GM23338 (cell line): ENCODE measurements around the gene NCAPD3. TPM values are rescaled to one million over a fixed set of nuclear protein-coding genes. Genes with fewer than 3 reads are reported as not detected.

Experiments used
- ATAC-seq: fragments of 200-7000 bp; cut with Tn5 transposase; 3 replicates; pipeline ENCODE4 v1.9.1; 2020
- DNase-seq: peaks from one replicate; pipeline ENCODE4 v3.0.0-alpha.2; 2015; ENCODE audit warnings: low spot score
- H2AFZ ChIP-seq: fragments of 200-600 bp; sonication (generic); 2 replicates; pipeline ENCODE4 v1.8.0; 2016; ENCODE audit warnings: antibody characterized with exemption, mild to moderate bottlenecking, moderate library complexity
- H3F3A ChIP-seq: fragments of 200-600 bp; sonication (generic); replicated peaks from 2 replicates; pipeline ENCODE4 v1.8.0; 2017; ENCODE audit warnings: antibody characterized with exemption, mixed run types, low read depth
- H3K27ac ChIP-seq: fragments of 200-600 bp; sonication (generic); 2 replicates; pipeline ENCODE4 v1.6.1; 2016; ENCODE audit warnings: low read depth
- H3K27me3 ChIP-seq: fragments of 200-600 bp; sonication (generic); 2 replicates; pipeline ENCODE4 v1.8.0; 2016; ENCODE audit warnings: mild to moderate bottlenecking, mixed run types, moderate library complexity; ENCODE audit not compliant: insufficient read depth
- H3K36me3 ChIP-seq: fragments of 200-600 bp; sonication (generic); 2 replicates; pipeline ENCODE4 v1.8.0; 2016; ENCODE audit warnings: mild to moderate bottlenecking; ENCODE audit not compliant: insufficient read depth
- H3K4me1 ChIP-seq: fragments of 200-600 bp; sonication (generic); 2 replicates; pipeline ENCODE4 v1.8.0; 2016; ENCODE audit warnings: mild to moderate bottlenecking, moderate library complexity; ENCODE audit not compliant: insufficient read depth
- H3K4me2 ChIP-seq: fragments of 200-600 bp; sonication (generic); 2 replicates; pipeline ENCODE4 v1.7.1; 2017; ENCODE audit warnings: mixed run types
- H3K4me3 ChIP-seq: fragments of 200-600 bp; sonication (generic); 2 replicates; pipeline ENCODE4 v1.6.1; 2016; ENCODE audit warnings: mixed run types
- H3K79me2 ChIP-seq: fragments of 200-600 bp; sonication (generic); replicated peaks from 2 replicates; pipeline ENCODE4 v1.8.0; 2017; ENCODE audit warnings: mild to moderate bottlenecking; ENCODE audit not compliant: insufficient read depth
- H3K9me2 ChIP-seq: fragments of 200-600 bp; sonication (generic); 2 replicates; pipeline ENCODE4 v1.8.0; 2017; ENCODE audit not compliant: insufficient read depth
- H4K20me1 ChIP-seq: fragments of 200-600 bp; sonication (generic); replicated peaks from 2 replicates; pipeline ENCODE4 v1.8.0; 2017; ENCODE audit warnings: mild to moderate bottlenecking; ENCODE audit not compliant: insufficient read depth
- H3K27ac Mint-ChIP-seq: 2 replicates; pipeline ENCODE4 v1.8.0; 2020; ENCODE audit warnings: inconsistent platforms, mild to moderate bottlenecking, moderate library complexity, mixed read lengths
- H3K27me3 Mint-ChIP-seq: 3 replicates; pipeline ENCODE4 v1.8.0; 2022; ENCODE audit warnings: low read depth, mild to moderate bottlenecking, moderate library complexity, mixed read lengths, inconsistent platforms; ENCODE audit not compliant: insufficient read depth, poor library complexity
- H3K36me3 Mint-ChIP-seq: 3 replicates; pipeline ENCODE4 v1.8.0; 2021; ENCODE audit warnings: low read depth, mild to moderate bottlenecking, inconsistent platforms, moderate library complexity, mixed read lengths
- H3K4me1 Mint-ChIP-seq: 3 replicates; pipeline ENCODE4 v1.8.0; 2020; ENCODE audit warnings: mild to moderate bottlenecking, inconsistent platforms, mixed read lengths
- H3K4me3 Mint-ChIP-seq: 3 replicates; pipeline ENCODE4 v1.8.0; 2021; ENCODE audit warnings: moderate library complexity, mild to moderate bottlenecking, inconsistent platforms, mixed read lengths
- H3K9me3 Mint-ChIP-seq: 3 replicates; pipeline ENCODE4 v1.8.0; 2020; ENCODE audit warnings: moderate library complexity, mild to moderate bottlenecking, inconsistent platforms, mixed read lengths
- CREB1 ChIP-seq: fragments of 250-450 bp; sonication (Bioruptor Pico); IDR thresholded peaks from 2 replicates; pipeline ENCODE4 v1.5.0; 2020; ENCODE audit warnings: low read depth, mild to moderate bottlenecking, moderate library complexity
- CTCF ChIP-seq, 2 experiments: fragments of 200-600 bp in 1 of 2; sonication (generic) in 1 of 2; conservative IDR thresholded peaks; 2 replicates each; pipeline versions ENCODE4 v1.5.1 to v1.6.1; 2016 to 2017; ENCODE audit warnings: antibody characterized with exemption in 2 of 2, low read depth in 2 of 2, mild to moderate bottlenecking in 2 of 2, moderate library complexity in 1 of 2
- ETS1 ChIP-seq: IDR thresholded peaks from 2 replicates; pipeline ENCODE4 v1.6.1; 2016; ENCODE audit warnings: antibody characterized with exemption
- EZH2 ChIP-seq: fragments of 200-600 bp; sonication (generic); IDR thresholded peaks from one replicate; pipeline ENCODE4 v1.8.0; 2017; ENCODE audit warnings: antibody characterized with exemption, mild to moderate bottlenecking, low read depth; ENCODE audit not compliant: unreplicated experiment
- EZH2phosphoT487 ChIP-seq: fragments of 200-600 bp; sonication (generic); IDR thresholded peaks from one replicate; pipeline ENCODE4 v1.8.1; 2018; ENCODE audit warnings: antibody characterized with exemption; ENCODE audit not compliant: unreplicated experiment
- JUNB ChIP-seq: IDR thresholded peaks from one replicate; pipeline ENCODE4 v1.6.1; 2016; ENCODE audit warnings: antibody characterized with exemption; ENCODE audit not compliant: unreplicated experiment
- NANOG ChIP-seq: IDR thresholded peaks from 2 replicates; pipeline ENCODE4 v1.6.1; 2016; ENCODE audit warnings: antibody characterized with exemption, borderline replicate concordance
- POLR2AphosphoS5 ChIP-seq: IDR thresholded peaks from 2 replicates; pipeline ENCODE4 v1.6.1; 2016; ENCODE audit warnings: antibody characterized with exemption, low read depth
- REST ChIP-seq: IDR thresholded peaks from one replicate; pipeline ENCODE4 v1.6.1; 2018; ENCODE audit warnings: antibody characterized with exemption; ENCODE audit not compliant: unreplicated experiment
- STAT1 ChIP-seq: IDR thresholded peaks from one replicate; pipeline ENCODE4 v1.6.1; 2016; ENCODE audit warnings: antibody characterized with exemption; ENCODE audit not compliant: unreplicated experiment
- ZNF114 ChIP-seq: fragments of 250-450 bp; sonication (Bioruptor Pico); IDR thresholded peaks from 2 replicates; pipeline ENCODE4 v1.5.0; 2020; ENCODE audit warnings: mild to moderate bottlenecking, moderate library complexity
- ZNF331 ChIP-seq: fragments of 250-450 bp; sonication (Bioruptor Pico); IDR thresholded peaks from 2 replicates; pipeline ENCODE4 v1.5.0; 2020; ENCODE audit warnings: low read depth, mild to moderate bottlenecking, moderate library complexity
- ZNF462 ChIP-seq: fragments of 250-450 bp; sonication (Bioruptor Pico); IDR thresholded peaks from 2 replicates; pipeline ENCODE4 v1.5.0; 2020; ENCODE audit warnings: mild to moderate bottlenecking, moderate library complexity
- polyA plus RNA-seq: library from polyadenylated mRNA; unstranded; fragments of >200 nt; fragmentation: Nextera tagmentation; extraction: Ambion mirVana; gene quantifications from 2 replicates; pipeline ENCODE4 v1.2.1, GENCODE V29; 2016
- total RNA-seq: library from RNA; depleted of rRNA; stranded (reverse); fragments of >200 nt; shearing (Covaris generic); gene quantifications from 2 replicates; pipeline ENCODE4 v1.2.3, GENCODE V29; 2014

NCAPD3 gene
- total and polyA plus RNA-seq, 2 experiments from 2014 or later: 37.1 to 49.8 TPM

GRCh38 chr11:134158023-134158422 is 65.7 kb downstream of the NCAPD3 start:
- H3K27me3 ChIP-seq: no peaks in the 10 kb centered on the region
- no peak for ATAC-seq
- H3F3A ChIP-seq: no peaks in the 10 kb centered on the region
- H3K9me2 ChIP-seq: no peaks in the 10 kb centered on the region
- H3K4me2 ChIP-seq: no peak overlapping the region
- peaks cover 4% of the 10 kb centered on the region; the same call in 1 of the 2 replicates for H3K79me2 ChIP-seq
- Mint-ChIP-seq H3K4me1 (no peaks in the 10 kb centered on the region), H3K9me3 (peaks cover 31% of the 10 kb centered on the region), H3K27ac (no peak overlapping the region), H3K4me3 (no peak overlapping the region), H3K27me3 (peaks cover 33% of the 10 kb centered on the region), H3K36me3 (peaks cover 92% of the 10 kb centered on the region)
- peaks cover 3% of the 10 kb centered on the region; the same call in 1 of the 2 replicates for H4K20me1 ChIP-seq
- DNase-seq: no peak
- no peaks in the 10 kb centered on the region for H3K4me1 ChIP-seq
- H3K4me3 ChIP-seq: no peak overlapping the region
- no peak overlapping the region for H2AFZ ChIP-seq
- TF ChIP-seq JUNB (no peak), ZNF114 (CRISPR knock-in tag) (no peak), EZH2 (no peak), ZNF331 (CRISPR knock-in tag) (no peak), REST (no peak), STAT1 (no peak), POLR2AphosphoS5 (no peak), CREB1 (CRISPR knock-in tag) (no peak), EZH2phosphoT487 (no peak), ETS1 (no peak), NANOG (no peak), CTCF (conservative IDR thresholded peaks at IDR 0.05; ENCODE audit: low read depth in 2 of 2) (no peak), ZNF462 (CRISPR knock-in tag) (no peak)
- peaks cover 54% of the 10 kb centered on the region for H3K36me3 ChIP-seq
- H3K27ac ChIP-seq: no peak overlapping the region
